NOMO-1 treated with DMSO at 0.1 percent for 48 hours (cell line): ENCODE data around the gene CEBPA.
A peak's percentile ranks its signal among the peaks of the same experiment; 100 is the strongest.
"Not testable (repeated sequence)": the region's sequence is repeated elsewhere in the genome, so short reads cannot be mapped to it uniquely, and the experiment has no call there.

ENCODE experiments used
- DNase-seq: peaks from one replicate; lab custom pipeline; 2025; ENCODE audit not compliant: unreplicated experiment; lab: John Stamatoyannopoulos, UW

Gene CEBPA

DNA sequence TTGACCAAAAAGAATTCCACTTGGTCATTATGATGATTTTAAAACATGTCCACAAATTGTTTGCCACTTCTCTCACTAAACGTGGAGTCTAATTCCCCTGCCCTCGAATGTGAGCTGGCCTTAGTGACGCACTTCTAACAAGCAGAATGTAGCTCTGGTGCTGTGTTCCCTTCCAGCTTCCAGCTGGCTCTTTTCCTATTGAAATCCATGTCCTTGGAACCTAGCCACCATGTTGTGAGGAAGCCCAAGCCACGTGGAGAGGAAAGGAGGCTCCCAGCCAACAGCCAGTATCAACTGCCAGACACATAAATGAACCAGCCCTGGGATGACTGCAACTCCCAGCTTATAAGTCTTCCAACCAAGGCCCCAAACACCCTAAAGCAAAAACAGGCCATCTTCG, 23.6 kb upstream of the CEBPA start:
- DNase-seq = no peak

DNA sequence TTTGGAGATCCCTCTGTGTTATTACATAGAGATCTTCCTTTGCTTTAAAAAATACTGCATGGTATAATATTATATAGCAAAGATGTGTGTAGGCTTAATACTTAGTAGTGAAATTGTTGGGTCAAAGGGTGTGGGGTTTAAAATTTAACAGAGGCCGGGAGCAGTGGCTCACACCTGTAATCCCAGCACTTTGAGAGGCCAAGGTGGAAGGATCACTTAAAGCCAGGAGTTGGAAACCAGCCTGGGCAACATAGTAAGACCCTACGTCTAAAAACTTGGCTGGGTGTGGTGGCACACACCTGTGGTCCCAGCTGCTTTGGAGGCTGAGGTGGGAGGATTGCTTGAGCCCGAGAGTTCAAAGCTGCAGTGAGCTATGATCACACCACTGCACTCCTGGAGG, 22.3 kb upstream of the CEBPA start:
- DNase-seq = no peak

DNA sequence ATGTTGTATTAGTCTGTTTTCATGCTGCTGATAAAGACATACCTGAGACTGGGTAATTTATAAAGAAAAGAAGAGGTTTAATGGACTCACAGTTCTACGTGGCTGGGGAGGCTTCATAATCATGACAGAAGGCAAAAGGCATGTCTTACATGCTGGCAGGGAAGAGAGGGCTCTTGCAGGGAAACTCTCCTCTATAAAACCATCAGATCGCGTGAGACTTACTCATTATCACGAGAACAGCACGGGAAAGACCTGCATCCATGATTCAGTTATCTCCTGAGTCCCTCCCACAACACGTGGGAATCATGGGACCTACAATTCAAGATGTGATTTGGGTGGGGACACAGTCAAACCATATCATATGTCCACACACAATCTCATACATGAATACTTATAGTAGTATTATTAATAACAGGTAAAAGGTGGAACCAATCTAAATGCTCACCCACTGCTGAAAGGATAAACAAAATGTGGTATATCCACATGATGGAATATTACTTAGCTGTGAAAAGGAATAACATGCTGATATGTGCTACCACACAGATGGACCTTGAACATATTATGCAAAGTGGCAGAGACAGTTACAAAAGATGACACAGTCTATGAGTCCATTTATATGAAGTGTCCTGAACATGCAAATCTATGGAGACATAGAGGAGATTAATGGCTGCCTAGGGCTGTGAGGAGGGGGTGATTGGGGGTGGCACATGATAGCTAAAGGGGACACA, 20.9 kb upstream of the CEBPA start:
- no peak for DNase-seq

DNA sequence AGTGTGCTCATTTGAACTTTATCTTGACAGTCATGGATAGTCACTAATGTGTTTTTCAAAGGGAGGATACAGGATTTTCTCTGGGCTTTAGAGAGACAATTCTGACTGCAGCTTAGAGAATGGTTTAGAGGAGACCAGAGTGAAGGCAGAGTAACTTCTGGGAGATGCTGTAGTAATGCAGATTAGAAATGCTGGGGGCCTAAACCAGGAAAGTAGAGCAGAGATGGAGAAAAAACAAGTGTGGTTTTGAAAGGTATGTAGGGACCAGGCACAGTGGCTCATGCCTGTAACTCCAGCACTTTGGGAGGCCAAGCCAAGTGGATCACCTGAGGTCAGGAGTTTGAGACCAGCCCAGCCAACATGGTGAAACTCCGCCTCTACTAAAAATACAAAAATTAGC, 18.3 kb upstream of the CEBPA start:
- DNase-seq = no peak

DNA sequence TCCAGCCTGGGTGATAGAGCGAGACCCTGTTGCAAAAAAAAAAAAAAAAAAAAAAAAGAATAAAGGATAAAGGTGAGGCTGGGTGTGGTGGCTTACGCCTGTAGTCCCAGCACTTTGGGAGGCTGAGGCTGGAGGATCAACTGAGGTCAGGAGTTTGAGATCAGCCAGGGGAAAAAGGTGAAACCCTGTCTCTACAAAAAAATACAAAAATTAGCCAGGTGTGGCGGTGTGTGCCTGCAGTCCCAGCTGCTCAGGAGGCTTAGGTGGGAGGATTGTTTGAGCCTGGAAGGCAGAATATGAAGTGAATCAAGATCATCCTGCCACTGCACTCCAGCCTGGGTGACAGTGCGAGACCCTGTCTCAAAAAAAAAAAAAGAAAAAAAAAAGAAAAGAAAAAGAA, 15.7 kb upstream of the CEBPA start:
- not testable (repeated sequence) for DNase-seq

DNA sequence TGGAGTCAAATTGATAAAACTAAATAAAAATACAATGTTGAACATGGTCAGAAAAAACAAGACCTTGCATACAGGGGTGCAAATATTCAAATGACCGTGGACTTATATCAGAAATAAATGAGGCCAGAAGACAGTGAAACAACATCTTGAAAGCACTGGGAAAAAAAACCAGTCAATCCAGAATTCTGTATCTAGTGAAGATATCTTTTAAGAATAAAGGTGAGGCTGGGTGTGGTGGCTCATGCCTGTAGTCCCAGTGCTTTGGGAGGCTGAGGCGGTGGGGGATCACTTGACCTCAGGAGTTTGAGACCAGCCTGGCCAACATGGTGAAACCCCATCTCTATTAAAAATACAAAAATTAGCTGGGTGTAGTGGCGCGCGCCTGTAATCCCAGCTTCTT, 15.2 kb upstream of the CEBPA start:
- no peak for DNase-seq

DNA sequence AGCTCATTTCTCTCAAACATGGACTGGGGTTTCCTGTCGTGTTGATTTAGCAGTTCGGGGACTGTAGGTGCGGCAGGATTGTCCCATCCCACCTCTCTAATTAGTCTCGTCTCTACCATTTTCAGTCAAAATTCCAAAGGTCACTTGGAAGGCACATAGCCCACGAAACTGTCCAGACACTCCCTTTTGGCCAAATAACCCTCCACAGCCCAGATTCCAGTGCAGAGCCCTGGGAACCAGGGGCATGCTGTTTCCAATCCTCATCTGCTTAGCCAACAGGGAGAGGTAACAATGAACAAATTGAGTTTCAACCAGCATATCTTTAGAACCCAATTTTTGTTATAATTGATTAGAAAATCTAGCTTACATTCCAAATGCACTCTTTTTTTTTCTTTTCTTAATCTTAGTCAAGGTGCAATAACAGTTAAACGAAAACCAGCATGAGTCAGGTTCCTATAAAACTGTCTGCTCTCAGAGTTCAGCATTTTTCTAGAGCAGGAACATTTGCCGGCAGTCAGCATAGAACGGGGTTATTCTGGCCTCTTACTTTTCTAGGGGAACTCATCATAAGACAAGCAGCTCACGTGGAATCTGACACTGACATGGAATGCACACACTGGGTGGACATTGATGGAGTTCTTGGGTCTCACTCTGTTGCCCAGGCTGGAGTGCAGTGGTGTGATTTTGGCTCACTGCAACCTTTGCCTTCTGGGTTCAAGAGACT, 14.4 kb upstream of the CEBPA start:
- no peak for DNase-seq

DNA sequence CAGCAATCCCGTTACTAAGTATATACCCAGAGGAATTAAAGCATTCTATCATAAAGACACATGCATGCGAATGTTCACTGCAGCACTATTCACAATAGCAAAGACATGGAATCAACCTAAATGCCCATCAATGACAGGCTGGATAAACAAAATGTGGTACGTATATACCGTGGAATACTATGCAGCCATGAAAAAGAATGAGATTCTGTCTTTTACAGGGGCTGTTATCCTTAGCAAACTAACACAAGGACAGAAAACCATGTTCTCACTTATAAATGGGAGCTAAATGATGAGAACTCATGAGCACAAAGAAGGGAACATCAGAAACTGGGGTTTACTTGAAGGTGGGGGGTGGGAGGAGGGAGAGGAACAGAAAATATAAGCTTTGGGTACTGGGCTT, 10.5 kb upstream of the CEBPA start:
- not testable (repeated sequence) for DNase-seq

DNA sequence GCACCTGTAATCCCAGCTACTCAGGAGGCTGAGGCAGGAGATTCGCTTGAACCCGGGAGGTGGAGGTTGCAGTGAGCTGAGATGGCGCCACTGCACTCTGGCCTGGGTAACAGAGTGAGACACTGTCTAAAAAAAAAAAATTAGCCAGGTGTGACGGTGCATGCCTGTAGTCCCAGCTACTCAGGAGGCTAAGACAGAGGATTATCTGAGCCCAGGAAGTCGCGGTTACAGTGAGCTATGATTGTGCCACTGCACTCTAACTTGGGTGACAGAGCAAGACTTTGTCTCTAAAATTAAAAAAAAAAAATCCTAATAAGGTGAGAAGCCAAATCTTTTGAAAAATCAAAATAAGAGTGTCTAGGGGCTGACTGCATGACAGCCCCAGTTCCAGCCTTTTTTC, 9.7 kb upstream of the CEBPA start:
- no peak for DNase-seq

DNA sequence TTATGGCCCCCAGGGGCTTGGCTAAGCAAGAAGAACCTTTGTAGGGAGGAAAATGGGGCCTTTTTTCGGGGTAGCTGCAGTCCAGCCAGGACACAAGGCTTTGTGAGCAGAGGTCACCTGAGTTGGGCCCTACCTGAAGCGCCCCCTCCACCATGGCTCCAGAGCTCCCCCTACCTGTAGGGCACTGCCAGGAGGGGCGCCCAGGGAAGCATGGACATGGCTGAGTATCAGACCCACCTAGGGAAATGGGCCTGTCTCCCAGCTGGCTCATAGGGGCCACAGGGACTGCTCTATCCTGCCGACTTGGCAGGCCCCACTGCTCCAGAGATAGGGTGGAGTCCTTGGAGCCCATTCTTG, 9.0 kb upstream of the CEBPA start:
- no peak for DNase-seq

DNA sequence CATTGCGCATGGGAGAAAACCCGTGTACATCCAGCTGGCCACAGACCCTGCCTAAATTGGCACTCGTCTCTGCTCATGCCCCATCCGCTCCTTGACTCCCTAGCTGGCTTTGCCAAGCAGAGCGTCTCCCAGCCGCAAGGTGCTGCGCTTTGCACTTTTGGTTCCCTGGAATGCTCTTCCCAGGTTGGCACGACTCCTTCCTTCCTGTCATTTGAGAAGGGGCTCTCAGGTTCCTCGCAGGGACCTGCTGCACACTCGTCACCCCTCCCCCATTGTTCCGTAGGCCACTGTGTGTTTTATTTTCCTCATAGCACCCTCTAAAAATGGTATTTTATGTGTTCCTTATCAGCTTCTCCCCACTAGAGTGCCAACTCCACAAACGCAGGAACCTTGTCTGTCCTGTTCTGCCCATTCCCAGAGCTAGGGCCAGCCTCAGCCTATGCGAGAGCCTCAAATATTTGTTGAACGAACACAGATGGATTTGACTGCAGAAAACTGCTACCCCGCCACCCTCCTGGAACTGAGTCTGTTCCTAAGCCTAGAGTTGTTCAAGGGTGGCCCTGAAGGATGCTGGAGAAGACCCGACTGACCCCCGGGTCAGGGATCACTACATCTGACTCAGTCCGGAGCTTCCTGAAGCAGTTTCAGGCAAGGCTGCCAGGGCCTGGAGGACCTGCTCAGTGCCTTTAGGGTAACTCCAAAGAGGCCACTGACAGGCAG, 8.4 kb upstream of the CEBPA start:
- DNase-seq = no peak

DNA sequence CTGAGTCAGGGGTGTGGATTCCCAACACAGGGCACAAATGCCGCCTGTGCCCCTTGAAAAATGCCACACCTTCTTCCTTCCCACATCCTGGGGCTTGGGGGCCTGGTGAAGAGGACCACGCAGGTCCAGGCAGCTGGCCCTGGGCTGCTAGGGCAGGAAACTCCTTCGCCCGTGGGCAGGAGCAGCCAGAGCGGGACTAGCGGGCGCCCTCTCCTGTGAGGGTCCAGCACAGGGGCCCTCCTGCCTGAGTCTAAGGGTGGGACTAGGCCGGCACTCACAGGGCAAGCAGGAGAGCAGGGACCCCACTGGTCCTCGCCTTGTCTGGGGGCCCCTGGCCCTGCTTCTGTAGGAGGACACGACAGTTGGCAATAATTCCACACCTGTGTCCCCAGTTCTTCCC, 7.5 kb upstream of the CEBPA start:
- DNase-seq = no peak

DNA sequence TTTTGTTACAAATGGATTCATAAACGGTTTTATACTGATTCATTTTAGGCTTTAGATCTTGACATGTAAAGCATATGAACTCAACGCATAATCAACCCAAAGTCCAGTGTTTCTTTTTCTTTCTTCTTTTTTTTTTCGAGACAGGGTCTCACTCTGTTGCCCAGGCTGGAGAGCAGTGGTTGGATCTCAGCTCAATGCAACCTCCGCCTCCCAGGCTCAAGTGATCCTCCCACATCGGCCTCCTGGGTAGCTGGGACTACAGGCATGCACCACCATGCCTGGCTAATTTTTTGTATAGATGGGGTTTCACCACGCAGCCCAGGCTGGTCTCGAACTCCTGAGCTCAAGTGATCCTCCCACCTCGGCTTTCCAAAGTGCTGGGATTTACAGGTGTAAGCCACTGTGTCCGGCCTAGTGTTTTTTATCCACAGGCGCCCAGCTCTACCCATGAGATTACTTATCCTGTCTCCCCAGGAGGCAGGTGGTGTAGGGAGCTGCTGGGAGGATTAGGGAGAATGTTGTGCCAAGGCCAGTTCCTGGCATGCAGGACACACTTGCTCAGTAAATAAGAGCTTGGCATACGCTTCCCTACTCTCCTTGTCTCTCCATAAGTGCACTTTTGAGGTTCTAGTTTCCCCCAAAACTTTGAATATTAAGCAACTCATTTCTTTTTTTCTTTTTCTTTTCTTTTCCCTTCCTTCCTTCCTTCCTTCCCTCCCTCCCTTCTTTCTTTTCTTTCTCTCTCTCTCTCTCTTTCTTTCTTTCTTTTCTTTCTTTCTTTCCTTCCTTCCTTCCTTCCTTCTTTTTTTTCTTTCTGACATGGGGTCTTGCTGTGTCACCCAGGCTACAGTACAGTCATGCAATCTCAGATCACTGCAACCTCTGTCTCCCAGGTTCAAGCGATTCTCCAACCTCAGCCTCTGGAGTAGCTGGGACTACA, 4.8 kb upstream of the CEBPA start:
- DNase-seq = no peak

DNA sequence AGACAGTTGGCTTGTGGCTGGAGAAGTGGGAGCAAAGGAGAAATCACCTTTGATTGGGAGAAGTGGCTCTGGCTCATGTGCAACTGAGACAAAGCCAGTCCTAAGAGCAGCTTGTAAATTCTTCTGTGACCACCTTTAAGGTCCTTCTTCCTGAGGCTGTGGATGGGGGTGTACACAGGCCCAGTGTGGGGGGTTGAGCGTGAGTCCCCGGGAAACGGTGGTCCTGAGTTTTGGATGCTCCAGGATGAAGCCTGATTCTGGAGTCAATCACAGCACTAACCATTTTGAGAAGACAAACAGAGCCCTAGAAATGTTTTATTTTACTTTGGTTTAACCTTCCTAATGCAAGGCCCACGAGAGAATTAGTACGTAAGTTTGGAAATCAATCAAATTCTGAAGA, 3.9 kb upstream of the CEBPA start:
- no peak for DNase-seq

DNA sequence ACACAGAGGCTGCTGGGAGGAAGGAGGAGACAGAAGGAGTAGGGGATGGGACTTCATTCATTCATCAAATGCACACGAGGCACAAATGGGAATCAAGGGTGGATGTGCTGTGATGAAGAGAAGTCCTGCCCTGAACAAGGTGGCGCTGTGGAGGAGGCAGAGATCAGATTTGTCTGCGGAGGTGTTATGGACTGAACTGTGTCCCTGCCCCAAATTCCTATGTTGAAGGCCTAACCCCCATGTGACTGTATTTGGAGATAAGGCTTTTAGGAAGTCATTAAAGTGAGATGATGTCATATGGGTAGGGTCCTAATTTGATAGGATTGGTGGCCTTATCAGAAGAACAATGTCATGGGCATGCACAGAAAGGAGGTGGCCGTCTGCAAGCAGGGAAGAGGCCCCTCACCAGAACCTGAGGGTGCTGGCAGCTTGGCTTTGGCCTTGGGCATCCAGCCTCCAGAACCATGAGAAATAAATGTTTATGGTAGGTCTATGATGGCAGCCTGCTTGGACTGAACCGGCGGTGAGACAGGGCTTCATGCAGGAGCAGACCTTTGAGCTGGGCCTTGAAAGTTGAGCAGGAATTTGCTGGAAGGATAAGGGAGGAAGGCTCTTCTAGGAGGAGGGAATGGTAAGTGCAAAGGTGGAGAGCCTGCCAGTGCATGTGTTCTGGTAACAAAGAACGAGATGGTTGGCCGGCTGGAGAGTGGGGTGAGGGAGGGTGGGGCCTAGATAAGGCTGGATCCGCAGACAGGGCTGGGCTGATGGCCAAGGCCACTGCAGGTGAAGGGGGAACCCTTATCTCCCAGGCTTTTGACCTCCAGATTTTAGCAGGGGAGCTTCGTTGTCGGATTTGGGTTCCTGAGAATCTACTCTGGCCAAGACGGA, 2.7 kb upstream of the CEBPA start:
- DNase-seq = peak; percentile 10

DNA sequence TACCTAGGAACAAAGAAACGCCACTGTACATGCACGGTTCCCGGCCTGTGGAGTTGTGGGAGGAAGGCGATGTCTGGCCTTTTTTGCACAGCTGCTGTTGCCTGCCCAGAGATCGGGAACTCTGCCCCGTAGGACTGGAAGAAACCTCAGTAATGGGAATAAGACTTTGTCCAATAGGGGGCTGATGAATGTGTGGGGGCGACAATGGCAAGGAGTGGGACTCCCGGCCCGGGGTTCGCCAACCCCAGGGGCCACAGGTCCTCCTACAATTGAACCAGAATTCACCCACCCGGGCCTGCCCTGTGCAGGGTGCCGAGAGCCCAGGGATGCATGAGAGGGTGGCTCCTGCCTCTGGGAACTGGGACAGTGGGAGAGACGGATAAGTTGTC, 2.0 kb upstream of the CEBPA start:
- DNase-seq = no peak

DNA sequence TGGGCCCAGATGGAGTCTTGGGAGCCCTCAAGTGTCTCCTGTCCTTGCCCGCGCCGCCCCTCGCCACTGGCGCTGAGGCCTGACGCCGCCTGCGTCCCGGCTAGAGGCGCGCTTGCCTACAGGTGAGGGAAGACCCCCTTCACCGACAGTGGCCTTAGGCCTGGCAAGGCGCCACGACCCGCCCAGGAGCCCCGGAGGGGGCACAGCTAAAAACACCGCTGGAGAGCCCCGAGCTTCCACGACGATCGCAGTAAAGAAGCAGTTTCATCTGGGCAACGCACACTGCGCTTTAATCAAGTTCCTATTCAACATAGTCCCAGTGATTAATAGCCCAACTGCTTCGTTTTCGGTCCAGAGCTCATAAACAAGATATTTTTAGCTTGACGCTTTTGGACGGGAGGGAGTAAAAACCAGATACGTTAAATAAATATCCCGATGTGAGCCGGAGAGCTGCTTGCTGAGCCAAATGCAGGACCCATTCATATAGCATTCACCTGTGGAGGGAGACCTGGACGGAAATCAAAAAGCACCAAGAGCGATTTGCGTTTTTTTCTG, 1.5 kb upstream of the CEBPA start:
- DNase-seq = peak; percentile 19

DNA sequence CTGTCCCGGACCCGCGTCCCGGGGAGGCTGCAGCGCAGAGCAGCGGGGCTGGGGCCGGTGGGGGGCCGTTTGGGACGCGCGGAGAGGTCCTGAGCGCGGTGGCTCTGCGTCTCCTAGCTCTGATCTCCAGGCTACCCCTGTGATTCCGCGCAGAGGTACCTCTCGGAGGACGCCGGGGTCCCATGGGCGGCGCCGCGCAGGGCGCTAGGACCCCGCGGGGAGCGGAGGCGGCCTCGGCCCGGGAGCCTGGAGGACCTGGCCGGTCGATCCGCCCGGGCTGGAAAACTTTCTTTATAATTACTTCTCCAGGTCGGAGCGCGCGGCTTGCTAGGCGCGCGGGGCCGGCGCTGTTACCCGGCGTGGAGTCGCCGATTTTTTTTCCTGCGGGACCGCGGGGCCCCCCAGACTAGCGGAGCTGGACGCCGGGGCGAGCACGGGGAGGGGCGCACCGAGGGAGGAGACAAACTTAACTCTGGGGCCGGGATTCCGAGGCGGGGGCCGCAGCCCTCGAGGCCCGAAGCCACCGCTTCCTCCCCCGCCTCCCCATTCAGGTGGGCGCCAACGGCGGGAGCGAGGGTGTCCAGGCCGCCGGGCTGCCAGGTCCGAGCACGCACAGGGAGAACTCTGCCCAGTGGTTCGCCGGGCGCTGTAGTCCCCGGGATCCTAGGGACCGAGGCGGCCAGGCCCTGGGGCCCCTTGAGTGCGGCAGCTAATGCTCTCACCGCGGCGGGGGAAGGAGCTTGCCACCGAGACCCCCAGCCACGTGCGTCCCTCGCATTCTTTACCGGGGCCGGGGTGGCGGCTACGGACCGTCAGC, 848 bp upstream of the CEBPA start:
- DNase-seq = peak; percentile 57

DNA sequence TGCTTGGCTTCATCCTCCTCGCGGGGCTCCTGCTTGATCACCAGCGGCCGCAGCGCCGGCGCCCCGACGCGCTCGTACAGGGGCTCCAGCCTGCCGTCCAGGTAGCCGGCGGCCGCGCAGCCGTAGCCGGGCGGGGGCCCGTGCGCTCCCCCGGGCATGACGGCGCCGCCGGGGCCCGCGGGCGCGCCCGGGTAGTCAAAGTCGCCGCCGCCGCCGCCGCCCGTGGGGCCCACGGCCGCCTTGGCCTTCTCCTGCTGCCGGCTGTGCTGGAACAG, 497 bp downstream of the CEBPA start:
- DNase-seq = no peak
